HCT116 (cell line): ENCODE results near the gene UVRAG. TPM values are rescaled to one million over a fixed set of nuclear protein-coding genes. Genes with fewer than 3 reads are reported as not detected.
"Not testable (repeated sequence)": the region's sequence is repeated elsewhere in the genome, so short reads cannot be mapped to it uniquely, and the experiment has no call there.

Experiments used
- ATAC-seq: fragments of 200-7000 bp; cut with Tn5 transposase; 2 replicates; pipeline ENCODE4 v1.9.1; 2020; ENCODE audit warnings: mild to moderate bottlenecking, moderate library complexity
- BruUV-seq: library from RNA; stranded (reverse); fragments of 400-500 nt; replicated peaks from 2 replicates; lab custom pipeline; 2021; lab: Mats Ljungman, UMichigan
- CTCF ChIA-PET: fragments of 300-600 bp; sonication (Branson Sonifier 250); formaldehyde crosslinking; loops from one replicate; lab custom pipeline; 2021; ENCODE audit warnings: antibody characterized with exemption; lab: Charles Lee
- POLR2A ChIA-PET: fragments of 300-600, 350-600 bp; sonication (Branson Sonifier 250); formaldehyde crosslinking; loops from one replicate; lab custom pipeline; 2021; ENCODE audit warnings: antibody characterized with exemption; lab: Charles Lee
- RAD21 ChIA-PET, 2 experiments: fragments of 300-600 bp; sonication (Branson Sonifier 250); formaldehyde crosslinking; loops; one replicate each; lab custom pipeline; 2023; ENCODE audit warnings: low total read pairs in 2 of 2; ENCODE audit not compliant: uncharacterized antibody in 2 of 2, unreplicated experiment in 2 of 2, low non-redundant PET in 1 of 2; lab: Charles Lee
- DNase-seq: peaks from one replicate; pipeline ENCODE4 v3.0.0-alpha.2; 2010; ENCODE audit warnings: low read depth, low spot score
- H2AFZ ChIP-seq: fragments of 200-600 bp; shearing (Covaris generic), sonication (generic); 2 replicates; pipeline ENCODE4 v1.6.1; 2017; ENCODE audit warnings: low read depth, mixed run types, mixed read lengths, antibody characterized with exemption, low read length; ENCODE audit not compliant: poor library complexity, severe bottlenecking
- H3K27ac ChIP-seq: 2 replicates; pipeline ENCODE4 v1.5.1; 2012; ENCODE audit warnings: low read depth, low read length
- H3K27me3 ChIP-seq: fragments of 200-600 bp; sonication (generic); 2 replicates; pipeline ENCODE4 v1.6.1; 2016; ENCODE audit warnings: mixed run types, low read length, mixed read lengths; ENCODE audit not compliant: insufficient read depth
- H3K36me3 ChIP-seq, 2 experiments: fragments of 200-500 bp in 1 of 2; fragments of 200-600 bp in 1 of 2; sonication (Bioruptor generic) in 1 of 2; sonication (generic) in 1 of 2; 2 replicates each; pipeline versions ENCODE4 v1.5.1 to v1.6.1; 2014 to 2016; ENCODE audit warnings: low read length in 2 of 2, inconsistent platforms in 1 of 2, mixed read lengths in 1 of 2, mixed run types in 1 of 2; ENCODE audit not compliant: insufficient read depth in 2 of 2, control insufficient read depth in 1 of 2
- H3K4me1 ChIP-seq, 2 experiments: fragments of 200-600 bp in 1 of 2; sonication (generic) in 1 of 2; 2 replicates each; pipeline versions ENCODE4 v1.5.1 to v1.6.1; 2012 to 2017; ENCODE audit warnings: low read length in 2 of 2, inconsistent platforms in 1 of 2, mild to moderate bottlenecking in 1 of 2, mixed read lengths in 1 of 2, mixed run types in 1 of 2, moderate library complexity in 1 of 2; ENCODE audit not compliant: insufficient read depth in 2 of 2, control insufficient read depth in 1 of 2
- H3K4me2 ChIP-seq: fragments of 200-600 bp; sonication (generic); 2 replicates; pipeline ENCODE4 v1.6.1; 2017; ENCODE audit warnings: mixed run types, low read length, mixed read lengths
- H3K4me3 ChIP-seq, 2 experiments: fragments of 200-600 bp in 1 of 2; sonication (generic) in 1 of 2; replicated peaks in 1 of 2; 2 replicates each; pipeline ENCODE4 v1.5.1; 2011 to 2016; ENCODE audit warnings: low read length in 2 of 2, control low read depth in 1 of 2, low read depth in 1 of 2, mild to moderate bottlenecking in 1 of 2, mixed read lengths in 1 of 2, mixed run types in 1 of 2
- H3K79me2 ChIP-seq: fragments of 200-600 bp; sonication (generic); 2 replicates; pipeline ENCODE4 v1.6.1; 2017; ENCODE audit warnings: mild to moderate bottlenecking, mixed run types, low read length, moderate library complexity, mixed read lengths; ENCODE audit not compliant: insufficient read depth
- H3K9ac ChIP-seq: fragments of 200-600 bp; sonication (generic); 2 replicates; pipeline ENCODE4 v1.6.1; 2016; ENCODE audit warnings: low read length, mixed read lengths
- H3K9me2 ChIP-seq: fragments of 200-600 bp; sonication (generic), shearing (Covaris generic); 2 replicates; pipeline ENCODE4 v1.6.1; 2017; ENCODE audit warnings: mixed run types, mild to moderate bottlenecking, moderate library complexity; ENCODE audit not compliant: insufficient read depth
- H3K9me3 ChIP-seq, 2 experiments: fragments of 200-500 bp in 1 of 2; fragments of 200-600 bp in 1 of 2; sonication (Bioruptor generic) in 1 of 2; sonication (generic) in 1 of 2; 2 replicates each; pipeline ENCODE4 v1.6.1; 2014 to 2017; ENCODE audit warnings: low read length in 2 of 2, mixed read lengths in 2 of 2, inconsistent platforms in 1 of 2, low read depth in 1 of 2, mild to moderate bottlenecking in 1 of 2, mixed run types in 1 of 2, moderate library complexity in 1 of 2; ENCODE audit not compliant: control insufficient read depth in 1 of 2, insufficient read depth in 1 of 2
- H4K20me1 ChIP-seq: fragments of 200-600 bp; sonication (generic), shearing (Covaris generic); 2 replicates; pipeline ENCODE4 v1.6.1; 2017; ENCODE audit warnings: mixed run types, mild to moderate bottlenecking, moderate library complexity; ENCODE audit not compliant: insufficient read depth
- CBX3 ChIP-seq: IDR thresholded peaks from 2 replicates; pipeline ENCODE4 v1.6.1; 2012; ENCODE audit warnings: low read depth
- ELF1 ChIP-seq: IDR thresholded peaks from 2 replicates; pipeline ENCODE4 v1.6.1; 2012; ENCODE audit warnings: low read depth, borderline replicate concordance
- EZH2 ChIP-seq: fragments of 200-600 bp; sonication (generic); IDR thresholded peaks from 2 replicates; pipeline ENCODE4 v1.6.1; 2017; ENCODE audit warnings: antibody characterized with exemption, mixed run types
- EZH2phosphoT487 ChIP-seq: fragments of 200-600 bp; IDR thresholded peaks from 2 replicates; pipeline ENCODE4 v1.6.1; 2018; ENCODE audit warnings: antibody characterized with exemption, borderline replicate concordance
- FOSL1 ChIP-seq: IDR thresholded peaks from 2 replicates; pipeline ENCODE4 v1.6.1; 2012; ENCODE audit warnings: low read depth
- MAX ChIP-seq: IDR thresholded peaks from 2 replicates; pipeline ENCODE4 v1.6.1; 2012
- POLR2AphosphoS5 ChIP-seq: IDR thresholded peaks from 2 replicates; pipeline ENCODE4 v1.6.1; 2011; ENCODE audit warnings: mild to moderate bottlenecking, low read depth, low read length, moderate library complexity
- SIN3A ChIP-seq: IDR thresholded peaks from 2 replicates; pipeline ENCODE4 v1.6.1; 2012; ENCODE audit warnings: low read depth
- SP1 ChIP-seq: IDR thresholded peaks from 2 replicates; pipeline ENCODE4 v1.6.1; 2012; ENCODE audit warnings: low read depth
- SRF ChIP-seq: IDR thresholded peaks from 2 replicates; pipeline ENCODE4 v1.6.1; 2012; ENCODE audit warnings: low read depth
- TCF7L2 ChIP-seq: IDR thresholded peaks from 2 replicates; pipeline ENCODE4 v1.7.0; 2011; ENCODE audit warnings: borderline replicate concordance, inconsistent platforms; ENCODE audit not compliant: insufficient read depth, insufficient read length; ENCODE audit errors: extremely low read depth
- ZFX ChIP-seq: fragments of 450-650 bp; IDR thresholded peaks from 2 replicates; pipeline ENCODE4 v1.6.1; 2017
- intact Hi-C: fragments of 100-400 bp; cut with micrococcal nuclease; formaldehyde crosslinking; loops from 2 replicates; pipeline ENCODE4 v1.10.0; 2022
- total RNA-seq: library from RNA; stranded (reverse); gene quantifications from one replicate; pipeline ENCODE4 v1.2.1, GENCODE V29; 2021; ENCODE audit not compliant: unreplicated experiment

The UVRAG gene
- total RNA-seq, 1 experiment from 2014 or later: 12.3 TPM

- H3K27me3 ChIP-seq: no peaks in the 10 kb centered on the region
- BruUV-seq: no TSS peak
- ATAC-seq (no peak), DNase-seq (no peak)
- intact Hi-C loops: no loop called here
- H3K9ac ChIP-seq: no peak overlapping the region
- H3K79me2 ChIP-seq: no peaks in the 10 kb centered on the region
- no peak overlapping the region for H2AFZ ChIP-seq
- ChIA-PET POLR2A (no interaction called here), RAD21 (no interaction called here)
- no peaks in the 10 kb centered on the region for H3K36me3 ChIP-seq
- TF ChIP-seq FOSL1 (no peak), SP1 (no peak), ZFX (no peak), TCF7L2 (no peak), EZH2 (no peak), EZH2phosphoT487 (no peak), SRF (no peak), CBX3 (no peak), ELF1 (no peak), POLR2AphosphoS5 (no peak), MAX (no peak), SIN3A (no peak)
- TF ChIP-seq, all 23 proteins: peak for 0
- no peak overlapping the region for H3K4me3 ChIP-seq
- H4K20me1 ChIP-seq: no peaks in the 10 kb centered on the region
- H3K4me1 ChIP-seq: no peaks in the 10 kb centered on the region
- no peaks in the 10 kb centered on the region for H3K9me2 ChIP-seq
- no peak overlapping the region for H3K27ac ChIP-seq
- no peak overlapping the region for H3K4me2 ChIP-seq
- CTCF ChIA-PET: no interaction called here
- no peaks in the 10 kb centered on the region for H3K9me3 ChIP-seq
Observed at GRCh38 chr11:76075716-76076115, 260.7 kb downstream of the UVRAG start.

GRCh38 chr11:76076253-76076652, 261.2 kb downstream of the UVRAG start:
- intact Hi-C loops, H3K27me3 ChIP-seq, H3K4me1 ChIP-seq, BruUV-seq, H3K79me2 ChIP-seq, H3K4me2 ChIP-seq, H3K9me2 ChIP-seq, ATAC-seq, H3K4me3 ChIP-seq, H3K36me3 ChIP-seq, CTCF ChIA-PET, H4K20me1 ChIP-seq, RAD21 ChIA-PET, POLR2A ChIA-PET, H2AFZ ChIP-seq, H3K9ac ChIP-seq, H3K9me3 ChIP-seq, DNase-seq, H3K27ac ChIP-seq: not testable (repeated sequence)
